Activated T-cell treated with anti-CD3 and anti-CD28 coated beads for 48 hours (primary cell): ENCODE data around the gene CFAP251.
"Not testable (repeated sequence)": the region's sequence is repeated elsewhere in the genome, so short reads cannot be mapped to it uniquely, and the experiment has no call there.

Experiments used
- DNase-seq: peaks from one replicate; pipeline ENCODE4 v3.0.0-alpha.2; 2020; ENCODE audit warnings: low read depth

Gene CFAP251

GRCh38 chr12:121911824-121912585, 6.4 kb upstream of the CFAP251 start:
- peak; percentile 12 for DNase-seq

- DNase-seq = no peak
Observed at GRCh38 chr12:121915841-121916321, 2.5 kb upstream of the CFAP251 start.

GRCh38 chr12:121916719-121917118, 1.7 kb upstream of the CFAP251 start:
- no peak for DNase-seq

GRCh38 chr12:121918679-121919038, 267 bp downstream of the CFAP251 start:
- DNase-seq = no peak

GRCh38 chr12:121921066-121921465, 2.7 kb downstream of the CFAP251 start:
- DNase-seq = no peak

GRCh38 chr12:121925358-121925695, 6.9 kb downstream of the CFAP251 start:
- no peak for DNase-seq

GRCh38 chr12:121926874-121927706, 8.7 kb downstream of the CFAP251 start:
- DNase-seq = no peak

GRCh38 chr12:121927813-121928212, 9.4 kb downstream of the CFAP251 start:
- DNase-seq = no peak

- not testable (repeated sequence) for DNase-seq
Observed at GRCh38 chr12:121929545-121929944, 11.2 kb downstream of the CFAP251 start.

GRCh38 chr12:121930862-121931261, 12.5 kb downstream of the CFAP251 start:
- DNase-seq = no peak

GRCh38 chr12:121932176-121932536, 13.8 kb downstream of the CFAP251 start:
- no peak for DNase-seq

- DNase-seq = no peak
Observed at GRCh38 chr12:121932914-121933521, 14.6 kb downstream of the CFAP251 start.

GRCh38 chr12:121933522-121934308, 15.3 kb downstream of the CFAP251 start:
- no peak for DNase-seq

GRCh38 chr12:121934309-121934664, 15.9 kb downstream of the CFAP251 start:
- no peak for DNase-seq

GRCh38 chr12:121937654-121938053, 19.3 kb downstream of the CFAP251 start:
- no peak for DNase-seq

GRCh38 chr12:121939186-121939585, 20.8 kb downstream of the CFAP251 start:
- DNase-seq = no peak

GRCh38 chr12:121939992-121940766, 21.8 kb downstream of the CFAP251 start:
- DNase-seq = no peak

- no peak for DNase-seq
Observed at GRCh38 chr12:121942145-121942718, 23.8 kb downstream of the CFAP251 start.

GRCh38 chr12:121943926-121944325, 25.5 kb downstream of the CFAP251 start:
- DNase-seq = no peak

- DNase-seq = no peak
Observed at GRCh38 chr12:121946313-121947025, 28.1 kb downstream of the CFAP251 start.
